A673 (cell line): ENCODE results near the gene EPHA4. TPM values are rescaled to one million over a fixed set of nuclear protein-coding genes. Genes with fewer than 3 reads are reported as not detected.

Experiments
- BruUV-seq: library from RNA; stranded (reverse); fragments of 400-500 nt; replicated peaks from 2 replicates; lab custom pipeline; 2021; lab: Mats Ljungman, UMichigan
- CTCF ChIA-PET: fragments of 300-600 bp; sonication (Branson Sonifier 250); formaldehyde crosslinking; loops from one replicate; lab custom pipeline; 2022; ENCODE audit warnings: antibody characterized with exemption; lab: Charles Lee
- POLR2A ChIA-PET: fragments of 300-600 bp; sonication (Branson Sonifier 250); formaldehyde crosslinking; loops from one replicate; lab custom pipeline; 2022; ENCODE audit warnings: antibody characterized with exemption; ENCODE audit not compliant: low non-redundant PET; lab: Charles Lee
- DNase-seq: peaks from one replicate; pipeline ENCODE4 v3.0.0-alpha.2; 2015; ENCODE audit warnings: low spot score
- H3K27ac ChIP-seq: fragments of 200-600 bp; sonication (generic); 2 replicates; pipeline ENCODE4 v1.5.1; 2016; ENCODE audit warnings: mixed run types, low read depth, mild to moderate bottlenecking, mixed read lengths, antibody characterized with exemption, low read length; ENCODE audit not compliant: poor library complexity, severe bottlenecking
- H3K27me3 ChIP-seq: fragments of 200-600 bp; sonication (generic); replicated peaks from 2 replicates; pipeline ENCODE4 v1.6.1; 2017; ENCODE audit warnings: mixed run types, low read depth, mild to moderate bottlenecking, mixed read lengths, antibody characterized with exemption, low read length; ENCODE audit not compliant: insufficient read depth, poor library complexity
- H3K36me3 ChIP-seq: fragments of 200-600 bp; sonication (generic); 2 replicates; pipeline ENCODE4 v1.6.1; 2016; ENCODE audit warnings: mixed run types, mild to moderate bottlenecking, mixed read lengths, antibody characterized with exemption, low read length; ENCODE audit not compliant: insufficient read depth, poor library complexity, severe bottlenecking
- H3K4me1 ChIP-seq: fragments of 200-600 bp; sonication (generic); 2 replicates; pipeline ENCODE4 v1.6.1; 2017; ENCODE audit warnings: mixed run types, mild to moderate bottlenecking, mixed read lengths, antibody characterized with exemption, low read length; ENCODE audit not compliant: insufficient read depth, poor library complexity, severe bottlenecking
- H3K4me3 ChIP-seq: fragments of 200-600 bp; sonication (generic); 2 replicates; pipeline ENCODE4 v1.5.1; 2016; ENCODE audit warnings: low read depth, mixed run types, mild to moderate bottlenecking, mixed read lengths, low read length; ENCODE audit not compliant: poor library complexity, severe bottlenecking
- H3K9me3 ChIP-seq: fragments of 200-600 bp; sonication (generic); 2 replicates; pipeline ENCODE4 v1.6.1; 2016; ENCODE audit warnings: mixed run types, low read depth, mild to moderate bottlenecking, mixed read lengths, antibody characterized with exemption, low read length; ENCODE audit not compliant: poor library complexity, severe bottlenecking
- CTCF ChIP-seq: fragments of 300-800, 200-600 bp; sonication (generic); conservative IDR thresholded peaks from 2 replicates; pipeline ENCODE4 v1.5.1; 2017; ENCODE audit warnings: low read depth, mild to moderate bottlenecking, antibody characterized with exemption, low read length, moderate library complexity, mixed read lengths
- EZH2 ChIP-seq: fragments of 200-600 bp; sonication (generic); IDR thresholded peaks from 2 replicates; pipeline ENCODE4 v1.6.1; 2017; ENCODE audit warnings: borderline replicate concordance, low read depth, mild to moderate bottlenecking, mixed read lengths, antibody characterized with exemption, low read length; ENCODE audit not compliant: poor library complexity, severe bottlenecking
- intact Hi-C: fragments of 100-400 bp; cut with micrococcal nuclease; formaldehyde crosslinking; loops from one replicate; pipeline ENCODE4 v1.10.0; 2022; ENCODE audit not compliant: unreplicated experiment
- total RNA-seq: library from RNA; stranded (reverse); gene quantifications from 2 replicates; pipeline ENCODE4 v1.2.3, GENCODE V29; 2021

EPHA4 gene
- total RNA-seq, 1 experiment from 2014 or later: 39.5 TPM

DNA sequence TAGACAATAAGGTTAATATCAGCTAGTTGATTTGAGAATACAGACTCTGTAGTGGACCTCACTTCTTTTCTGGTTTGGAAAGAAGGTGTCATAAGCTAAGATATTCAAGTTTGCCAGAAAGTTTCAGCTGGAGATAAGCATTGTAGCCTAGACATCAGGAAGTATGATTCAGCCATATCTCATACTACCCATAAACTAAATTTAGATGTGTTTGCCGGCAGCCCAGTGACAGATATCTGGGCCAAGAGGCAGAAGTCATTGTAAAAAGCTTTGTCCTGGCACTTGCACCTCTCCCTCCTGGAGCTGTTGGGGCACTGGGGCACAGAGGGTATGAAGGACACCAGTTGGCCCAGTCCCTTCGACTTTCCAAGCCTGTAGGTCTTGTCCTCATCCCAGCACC lies 128.0 kb downstream of the EPHA4 start:
- intact Hi-C loops: no loop called here
- H3K36me3 ChIP-seq: peaks cover 6% of the 10 kb centered on the region
- ChIA-PET CTCF (no interaction called here), POLR2A (no interaction called here)
- H3K27ac ChIP-seq: no peak overlapping the region
- H3K4me3 ChIP-seq: no peak overlapping the region
- TF ChIP-seq CTCF: no peak
- TF ChIP-seq EZH2: no peak
- H3K4me1 ChIP-seq: peaks cover 5% of the 10 kb centered on the region
- BruUV-seq: no TSS peak
- peak; percentile 22 for DNase-seq
- no peaks in the 10 kb centered on the region for H3K9me3 ChIP-seq
- no peaks in the 10 kb centered on the region for H3K27me3 ChIP-seq

- CTCF ChIA-PET: no interaction called here
Observed at GRCh38 chr2:221443645-221444044, 128.5 kb downstream of the EPHA4 start.

GRCh38 chr2:221442128-221442527 lies 130.0 kb downstream of the EPHA4 start:
- ChIA-PET POLR2A (no interaction called here), CTCF (no interaction called here)
- intact Hi-C loops: no loop called here
- Histone ChIP-seq H3K4me3 (no peak overlapping the region), H3K27ac (no peak overlapping the region), H3K4me1 (no peaks in the 10 kb centered on the region), H3K27me3 (no peaks in the 10 kb centered on the region), H3K9me3 (no peaks in the 10 kb centered on the region), H3K36me3 (peaks cover 6% of the 10 kb centered on the region)
- no TSS peak for BruUV-seq
- no peak for DNase-seq
- no peak for TF ChIP-seq EZH2
- TF ChIP-seq CTCF: no peak

More at GRCh38 chr2:221443645-221444044, 128.5 kb downstream of the EPHA4 start:
- intact Hi-C loops: no loop called here
- POLR2A ChIA-PET: no interaction called here
- DNase-seq: no peak
- Histone ChIP-seq H3K27me3 (no peaks in the 10 kb centered on the region), H3K36me3 (peaks cover 6% of the 10 kb centered on the region), H3K4me1 (peaks cover 5% of the 10 kb centered on the region), H3K9me3 (no peaks in the 10 kb centered on the region), H3K4me3 (no peak overlapping the region), H3K27ac (no peak overlapping the region)
- no peak for TF ChIP-seq CTCF
- no peak for TF ChIP-seq EZH2
- BruUV-seq: no TSS peak
